PC-9 (cell line): ENCODE data around the gene PCDHB7.

Experiments
- CTCF ChIP-seq: fragments of 200-600 bp; sonication (generic); conservative IDR thresholded peaks from 2 replicates; pipeline ENCODE4 v1.6.1; 2017; ENCODE audit warnings: mixed run types, antibody characterized with exemption, mild to moderate bottlenecking, moderate library complexity
- EZH2 ChIP-seq: fragments of 200-600 bp; sonication (generic); IDR thresholded peaks from 2 replicates; pipeline ENCODE4 v1.8.0; 2017; ENCODE audit warnings: antibody characterized with exemption, low read depth

GRCh38 chr5:141150224-141150992 is 22.0 kb upstream of the PCDHB7 start:
- TF ChIP-seq CTCF (no peak), EZH2 (no peak)
